SU-DHL-6 (cell line): ENCODE results near the gene CWC27.

Experiments
- CTCF ChIP-seq: fragments of 200-600 bp; sonication (generic); IDR thresholded peaks from one replicate; pipeline ENCODE4 v1.5.1; 2017; ENCODE audit warnings: antibody characterized with exemption, mild to moderate bottlenecking, low read length, moderate library complexity; ENCODE audit not compliant: insufficient read depth, poor library complexity, severe bottlenecking
- EZH2phosphoT487 ChIP-seq: fragments of 200-600 bp; sonication (generic), shearing (Covaris generic); conservative IDR thresholded peaks from 2 replicates; pipeline ENCODE4 v1.6.1; 2018; ENCODE audit warnings: mild to moderate bottlenecking, antibody characterized with exemption, low read length, moderate library complexity, mixed read lengths

DNA sequence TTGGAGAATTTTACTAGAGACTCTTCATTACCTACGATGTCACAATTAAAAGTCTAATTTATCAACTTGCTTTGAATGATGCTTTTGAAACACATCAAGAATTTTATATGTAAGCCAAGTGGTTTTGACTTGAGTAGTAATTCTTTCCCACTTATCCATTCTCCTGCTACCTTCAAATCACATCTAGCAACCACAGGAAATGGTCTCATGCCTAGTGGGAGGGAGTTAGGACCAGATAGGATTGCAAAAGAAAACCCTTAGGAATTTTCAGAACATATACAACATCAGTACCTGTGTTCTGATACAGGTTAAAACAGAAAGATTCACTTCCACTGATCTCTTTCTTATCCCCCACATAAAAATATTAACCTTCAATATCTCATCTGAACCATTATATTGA lies 260.4 kb downstream of the CWC27 start:
- TF ChIP-seq EZH2phosphoT487: no peak
- no peak for TF ChIP-seq CTCF
